GM21423 (cell line): ENCODE results near the gene LRRC46.
A peak's percentile ranks its signal among the peaks of the same experiment; 100 is the strongest.

Experiments
- ATAC-seq: cut with Tn5 transposase; IDR thresholded peaks from one replicate; pipeline ENCODE4 v1.9.1; 2021; ENCODE audit warnings: mild to moderate bottlenecking, moderate library complexity; ENCODE audit not compliant: unreplicated experiment

Gene LRRC46

DNA sequence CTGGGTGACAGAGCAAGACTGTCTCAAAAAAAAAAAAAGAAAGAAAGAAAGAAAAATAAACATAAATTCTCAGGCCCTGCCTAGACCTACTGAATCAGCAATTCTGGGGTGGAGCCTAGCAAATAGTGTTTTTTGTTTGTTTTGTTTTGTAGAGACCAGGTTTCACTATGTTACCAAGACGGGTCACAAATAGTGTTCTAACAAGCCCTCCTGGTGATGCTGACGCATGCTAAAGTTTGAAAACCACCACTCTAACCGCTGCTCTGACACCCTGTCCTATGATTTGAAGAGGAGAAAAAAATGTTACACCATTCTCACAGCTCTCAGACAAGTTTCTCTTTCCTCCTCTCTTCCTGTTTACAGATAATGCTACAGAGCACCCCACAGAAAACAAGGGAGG, 1.6 kb upstream of the LRRC46 start:
- ATAC-seq = no peak

DNA sequence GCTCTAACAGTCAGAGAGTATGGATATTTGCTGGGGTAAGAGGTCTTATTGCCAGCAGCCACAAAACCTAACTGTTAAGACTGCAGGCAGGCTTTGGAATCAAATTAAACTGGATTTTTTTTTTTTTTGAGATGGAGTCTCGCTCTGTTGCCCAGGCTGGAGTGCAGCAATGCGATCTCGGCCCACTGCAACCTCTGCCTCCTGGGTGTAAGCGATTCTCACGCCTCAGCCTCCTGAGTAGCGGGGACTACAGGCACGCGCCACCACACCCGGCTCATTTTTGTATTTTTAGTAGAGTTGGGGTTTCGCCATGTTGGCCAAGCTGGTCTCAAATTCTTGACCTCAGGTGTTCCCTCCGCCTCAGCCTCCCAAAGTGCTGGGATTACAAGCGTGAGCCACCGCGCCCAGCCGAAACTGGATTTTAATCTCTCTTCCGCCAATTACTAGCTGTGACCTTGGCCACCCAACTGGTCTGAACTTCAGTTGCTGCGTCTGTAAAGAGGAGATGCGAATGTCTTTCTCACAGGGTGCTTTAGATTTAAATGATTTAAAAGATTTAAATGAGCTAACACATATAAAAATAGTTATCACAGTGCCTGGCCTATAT, 971 bp upstream of the LRRC46 start:
- ATAC-seq = no peak

DNA sequence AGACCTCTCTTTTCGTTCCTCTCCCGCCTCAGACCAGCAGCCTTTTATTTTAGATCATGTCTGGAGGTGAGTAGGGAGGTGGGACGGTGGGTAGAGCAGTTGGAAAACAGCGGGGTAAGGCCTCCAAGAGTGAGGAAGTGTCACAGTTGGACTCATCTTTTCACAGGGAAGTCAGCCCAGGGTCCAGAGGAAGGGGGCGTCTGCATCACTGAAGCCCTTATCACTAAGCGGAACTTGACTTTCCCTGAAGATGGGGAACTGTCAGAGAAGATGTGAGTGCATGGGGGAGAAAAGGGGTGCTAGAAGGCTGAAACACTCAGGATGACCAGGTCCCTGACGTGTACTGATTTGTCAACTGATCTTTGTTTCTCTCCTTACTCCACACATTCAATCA, 461 bp downstream of the LRRC46 start:
- ATAC-seq = no peak

DNA sequence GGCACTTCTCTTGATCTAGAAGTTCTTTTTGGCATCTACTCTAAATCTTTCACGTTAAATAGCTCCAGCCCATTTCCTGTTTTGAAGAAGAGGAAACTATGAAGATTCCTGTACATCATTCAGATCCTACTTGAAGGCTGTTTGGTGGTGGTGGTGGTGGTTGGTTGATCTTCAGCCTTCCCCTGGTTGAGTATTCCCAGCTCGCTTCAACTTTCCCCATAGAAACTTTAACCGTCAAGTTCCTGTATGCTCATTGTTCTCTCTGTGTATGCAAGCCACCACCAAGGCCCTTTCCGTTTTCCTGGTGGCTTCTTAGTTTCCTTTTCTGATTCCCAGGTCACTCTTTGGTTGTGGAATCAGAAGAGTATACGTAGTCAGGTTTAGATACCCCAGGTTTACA, 3.3 kb downstream of the LRRC46 start:
- ATAC-seq = no peak

DNA sequence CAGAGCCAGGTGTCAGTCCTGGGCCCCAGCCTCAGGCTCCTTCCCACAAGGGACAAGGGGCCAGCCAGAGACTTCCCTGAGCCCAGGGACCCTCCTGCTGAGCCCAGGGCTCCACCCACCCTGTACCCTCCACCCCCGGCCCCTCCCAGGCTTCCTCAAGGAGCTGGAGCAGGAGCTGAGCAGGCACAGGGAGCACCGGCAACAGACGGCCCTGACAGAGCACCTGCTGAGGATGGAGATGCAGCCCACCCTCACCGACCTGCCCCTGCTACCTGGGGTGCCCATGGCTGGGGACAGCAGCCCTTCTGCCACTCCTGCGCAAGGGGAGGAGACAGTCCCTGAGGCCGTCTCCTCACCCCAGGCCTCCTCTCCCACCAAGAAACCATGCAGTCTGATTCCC, 5.1 kb downstream of the LRRC46 start:
- ATAC-seq = no peak

DNA sequence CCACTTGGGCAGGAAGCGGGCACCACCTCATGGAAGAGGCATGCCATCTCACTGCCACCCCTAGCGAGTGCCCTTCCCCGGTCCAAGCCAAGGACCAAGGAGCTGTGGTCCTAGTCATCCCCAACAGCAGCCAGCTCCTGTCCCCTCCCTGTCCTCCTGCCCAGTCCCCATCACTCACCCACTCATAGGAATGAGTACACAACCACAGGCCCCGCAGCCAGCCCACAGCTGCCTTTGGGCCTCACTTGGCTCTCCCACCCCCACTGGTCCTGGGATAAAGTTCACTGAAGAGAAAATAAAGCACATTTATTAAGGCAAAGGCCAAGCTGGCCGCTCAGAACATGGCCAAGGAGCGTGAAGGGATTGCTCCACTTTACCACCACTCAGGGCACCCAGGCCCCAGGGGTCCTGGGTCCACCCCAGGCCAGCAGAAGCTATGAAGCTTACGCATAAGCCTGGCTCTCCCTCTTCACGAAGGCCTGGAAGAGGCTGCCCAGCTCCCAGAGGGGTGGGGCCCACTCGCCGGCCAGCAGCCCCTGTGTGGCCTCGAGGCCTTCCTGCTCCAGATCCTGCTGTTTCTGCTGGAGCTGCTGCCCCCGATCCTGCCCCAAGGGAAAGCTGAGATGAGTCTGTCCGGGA, 6.0 kb downstream of the LRRC46 start:
- ATAC-seq = no peak

DNA sequence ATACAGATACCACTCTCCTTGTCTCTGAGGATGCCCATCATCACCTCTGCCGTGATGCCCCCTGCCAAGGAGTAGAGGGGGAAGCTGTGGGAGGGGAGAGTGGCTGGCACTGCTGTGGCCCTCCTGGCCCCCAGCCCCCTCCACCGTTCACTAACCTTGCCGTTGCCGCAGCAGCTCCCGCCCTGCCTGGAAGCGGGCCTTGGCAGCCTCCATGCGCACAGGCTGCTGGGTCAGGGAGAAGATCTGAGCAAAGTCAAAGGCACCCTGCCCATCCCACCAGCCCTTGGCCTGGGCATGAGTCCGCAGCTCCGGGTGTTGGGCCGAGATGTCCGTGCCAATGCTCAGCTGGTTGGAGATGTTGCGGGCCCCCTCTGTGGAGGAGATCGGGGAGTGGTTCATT, 7.2 kb downstream of the LRRC46 start:
- ATAC-seq = no peak

DNA sequence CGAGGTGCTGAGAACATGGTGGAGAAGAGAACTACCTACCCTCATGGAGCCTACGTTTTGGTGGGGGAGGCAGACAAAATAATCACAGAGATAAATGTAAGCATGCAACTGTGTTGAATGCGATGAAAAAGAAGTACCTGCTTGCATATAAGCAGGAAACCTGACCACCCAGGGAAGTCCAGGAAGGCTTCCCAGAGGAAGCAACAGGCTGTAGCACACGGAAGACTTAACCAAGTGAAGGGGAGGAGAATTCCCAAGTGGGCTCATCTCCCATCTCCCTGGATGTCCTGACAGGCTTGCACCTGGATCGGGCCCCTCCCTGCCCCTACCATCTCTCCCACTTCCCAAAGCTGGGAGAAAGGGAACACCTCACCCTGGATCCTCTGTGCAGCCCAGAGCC, 7.6 kb downstream of the LRRC46 start:
- no peak for ATAC-seq

DNA sequence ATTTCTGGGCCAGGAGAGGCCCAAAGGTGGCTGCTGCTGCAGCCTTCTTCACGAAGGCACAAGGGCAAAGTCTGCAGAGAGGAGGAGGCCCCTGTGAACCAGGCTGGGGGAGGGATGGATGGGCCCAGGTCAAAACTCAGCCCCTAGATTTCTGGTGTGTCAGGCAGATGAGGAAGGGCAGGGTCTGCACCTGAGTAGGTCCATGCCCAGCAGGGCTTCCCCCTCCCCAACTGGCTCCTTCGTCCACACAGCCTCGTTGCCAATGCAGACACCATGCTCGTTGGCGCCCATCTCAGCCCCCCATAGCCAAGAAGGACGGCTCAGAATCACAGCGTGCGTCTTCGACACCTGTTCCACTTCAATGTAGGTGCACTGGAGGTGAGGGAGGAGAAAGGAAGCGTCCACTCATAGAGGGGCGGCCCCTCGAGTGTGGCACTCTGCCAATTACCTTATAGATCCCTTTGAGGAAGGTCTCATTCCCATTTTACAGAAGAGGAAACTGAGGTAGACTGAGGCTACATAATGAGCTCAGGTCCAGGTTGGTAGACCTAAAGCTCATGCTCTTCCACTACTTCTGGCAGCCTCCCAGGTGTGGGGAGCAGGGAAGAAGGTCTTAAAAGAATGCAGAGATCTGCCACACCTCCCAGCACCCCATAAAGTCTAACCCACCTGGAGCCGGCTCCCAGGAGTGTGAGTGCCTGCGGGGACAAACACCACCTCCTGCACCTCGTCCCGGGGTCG, 8.7 kb downstream of the LRRC46 start:
- ATAC-seq = no peak

DNA sequence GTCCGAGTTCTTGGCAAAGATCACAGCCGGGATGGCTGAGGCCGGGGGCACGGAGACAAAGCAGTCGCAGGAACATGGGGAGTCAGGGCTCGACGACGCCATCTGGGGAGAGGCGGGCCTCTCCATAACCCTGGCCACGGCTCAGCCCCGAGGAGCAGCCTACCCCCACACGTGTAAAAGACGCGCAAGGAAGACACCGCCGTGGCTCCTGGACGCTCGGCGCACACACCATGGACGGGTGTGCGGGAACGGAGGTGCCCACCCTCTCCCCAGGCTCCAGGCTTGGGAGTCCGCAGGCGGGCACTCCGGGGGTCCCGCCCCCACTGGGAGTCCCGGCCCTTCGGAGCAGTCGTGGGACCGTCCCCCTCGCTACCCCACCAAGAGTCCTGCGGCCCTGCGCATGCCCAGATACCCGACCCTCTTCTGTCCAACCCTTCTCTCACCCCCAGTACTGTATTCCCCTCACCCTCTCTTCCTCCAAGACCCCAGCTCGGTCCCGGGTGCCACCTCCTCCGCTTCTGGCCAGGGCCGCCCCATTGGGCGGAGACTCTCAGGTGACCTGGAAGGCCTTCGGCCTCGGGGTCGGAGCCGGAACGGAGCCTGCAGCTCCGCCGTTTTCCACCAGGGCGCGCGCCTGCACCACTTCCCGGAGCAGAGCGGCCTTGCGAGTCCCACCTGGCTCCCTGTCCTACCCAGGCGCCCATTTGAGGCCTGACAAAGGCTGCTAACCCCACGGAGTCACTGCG, 9.4 kb downstream of the LRRC46 start, which contains the start of gene SCRN2:
SCRN2 (minus strand) TSS at position 532 of the 746 bp plus-strand sequence; CDS start at position 102, 430 bp downstream.
- ATAC-seq = peak; percentile 81

DNA sequence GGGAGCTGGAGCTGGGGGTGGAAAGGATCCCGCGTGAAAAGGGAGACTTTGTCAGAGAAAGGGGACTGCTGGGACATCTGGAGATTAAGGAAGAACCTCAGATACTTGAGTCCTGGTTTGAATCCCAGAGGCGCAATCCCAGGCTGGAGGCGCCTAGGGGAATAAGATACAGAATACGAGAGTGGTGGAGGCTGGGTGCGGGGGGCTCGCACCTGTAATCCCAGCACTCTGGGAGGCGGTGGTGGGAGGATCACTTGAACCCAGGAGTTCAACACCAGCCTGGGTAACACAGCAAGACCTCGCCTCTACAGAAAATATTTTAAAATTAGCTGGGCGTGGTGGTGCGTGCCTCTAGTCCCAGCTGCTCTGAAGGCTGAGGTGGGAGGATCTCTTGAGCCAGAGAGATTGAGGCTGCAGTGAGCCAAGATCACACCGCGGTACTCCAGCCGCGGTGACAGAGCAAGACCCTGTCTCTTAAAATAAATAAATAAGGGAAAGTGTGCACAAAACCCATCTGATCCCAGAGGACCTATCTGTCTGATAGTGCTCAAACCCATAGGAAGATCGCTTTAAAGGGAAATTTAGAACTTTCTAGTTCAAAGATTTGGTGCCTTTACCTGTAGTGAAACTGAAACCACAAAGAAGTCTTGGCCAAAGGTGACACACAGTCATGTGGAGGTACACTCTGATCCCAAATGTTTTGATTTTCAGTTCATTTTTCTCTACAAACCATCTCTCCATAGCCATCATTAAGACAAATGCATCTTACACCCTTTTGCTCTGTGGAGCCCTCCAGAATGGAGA, 10.2 kb downstream of the LRRC46 start:
- ATAC-seq = no peak

DNA sequence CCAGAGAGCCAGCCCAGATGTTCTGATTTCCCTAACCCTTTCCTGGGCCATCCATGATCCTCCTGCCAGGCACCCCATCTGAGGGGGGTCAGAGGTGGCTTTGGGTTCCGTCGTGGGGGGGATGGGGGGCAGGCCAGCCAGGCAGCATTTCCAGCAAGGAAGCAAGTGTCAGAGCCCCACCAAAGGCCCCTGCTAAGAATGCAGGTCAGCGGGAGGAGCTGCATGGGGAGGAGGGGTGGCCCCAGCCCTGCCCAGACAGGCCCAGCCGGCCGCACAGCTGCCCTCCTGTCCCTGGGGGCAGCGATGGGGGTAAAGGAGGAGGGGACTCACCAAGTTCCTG, 11.9 kb downstream of the LRRC46 start:
- ATAC-seq = no peak

DNA sequence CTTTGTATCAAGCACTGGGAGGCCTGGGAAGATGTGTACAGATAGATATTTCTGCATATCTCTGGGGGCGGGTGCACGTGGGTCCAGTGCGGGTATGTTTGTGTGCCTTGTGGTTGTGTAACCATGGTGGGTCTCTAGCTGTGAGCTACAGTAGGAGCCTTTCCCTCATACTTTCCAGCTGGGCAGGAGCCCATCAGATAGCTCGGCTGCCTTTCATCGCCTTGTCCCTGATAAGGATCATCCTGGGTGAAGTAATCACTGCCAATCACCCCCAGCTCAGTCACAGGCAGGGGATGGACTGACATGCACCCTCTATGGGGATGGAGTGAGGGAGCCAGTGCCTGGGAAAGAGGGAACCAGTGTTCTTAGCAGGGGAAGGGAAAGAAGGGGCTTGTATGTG, 12.8 kb downstream of the LRRC46 start:
- ATAC-seq = no peak

DNA sequence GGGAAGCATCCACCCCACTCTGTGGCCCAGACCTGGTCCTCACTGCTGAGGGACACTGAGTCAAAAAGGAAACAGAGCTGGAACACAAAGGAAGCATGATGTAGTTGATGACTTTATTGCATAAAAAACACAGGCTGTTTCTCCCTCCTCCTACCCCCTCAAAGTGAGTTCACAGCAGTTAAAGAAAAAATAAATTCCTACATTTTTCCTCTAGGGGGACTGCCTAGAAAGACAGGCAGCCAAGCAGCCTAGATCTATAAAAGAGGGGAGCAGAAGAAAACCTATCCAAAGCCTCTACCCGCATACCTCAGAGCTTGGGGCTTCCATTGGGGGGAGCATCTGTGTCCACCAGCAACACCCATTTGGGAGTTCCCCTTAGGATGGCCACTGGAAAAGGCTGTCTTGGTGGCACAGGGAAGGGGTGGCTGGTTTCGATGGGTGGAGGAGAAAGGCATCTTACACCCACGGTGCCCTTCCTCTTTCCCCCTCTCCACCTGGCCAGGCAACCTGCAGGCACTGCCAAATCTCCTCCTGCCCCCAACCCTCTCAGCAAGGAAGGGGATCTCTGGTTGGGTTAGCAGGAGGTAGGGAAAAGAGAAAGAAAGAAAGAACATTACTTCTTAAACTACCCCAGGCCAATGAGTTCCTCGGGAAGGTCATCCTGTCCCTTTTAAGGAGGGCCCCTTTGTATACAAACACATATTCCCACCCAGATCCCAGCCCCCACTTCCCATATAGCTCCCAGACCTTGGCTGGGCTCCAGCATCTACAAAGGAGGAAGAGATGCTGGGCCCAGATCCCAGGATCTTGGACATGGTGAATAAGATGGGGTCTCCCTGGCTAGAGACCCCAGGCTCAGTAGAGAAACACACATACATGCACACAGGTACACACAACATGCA, 13.6 kb downstream of the LRRC46 start:
- ATAC-seq = no peak

DNA sequence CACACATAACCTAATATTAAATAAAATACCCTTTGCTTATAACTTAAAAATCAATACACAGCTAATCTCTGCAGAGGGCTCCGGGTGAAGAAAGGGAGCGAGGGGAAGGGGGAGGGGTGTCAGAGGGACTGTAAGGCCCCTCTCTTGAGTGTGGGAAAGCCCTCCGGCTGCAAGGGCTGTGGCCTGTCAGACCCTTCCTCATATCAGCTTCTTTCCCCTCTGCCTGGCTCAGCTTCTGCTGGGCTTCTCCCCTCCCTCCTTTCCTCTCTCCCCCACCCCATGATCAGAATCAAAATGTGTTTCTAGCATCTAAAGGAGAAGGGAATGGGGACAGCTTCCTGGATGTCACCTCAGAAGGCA, 14.2 kb downstream of the LRRC46 start:
- no peak for ATAC-seq

DNA sequence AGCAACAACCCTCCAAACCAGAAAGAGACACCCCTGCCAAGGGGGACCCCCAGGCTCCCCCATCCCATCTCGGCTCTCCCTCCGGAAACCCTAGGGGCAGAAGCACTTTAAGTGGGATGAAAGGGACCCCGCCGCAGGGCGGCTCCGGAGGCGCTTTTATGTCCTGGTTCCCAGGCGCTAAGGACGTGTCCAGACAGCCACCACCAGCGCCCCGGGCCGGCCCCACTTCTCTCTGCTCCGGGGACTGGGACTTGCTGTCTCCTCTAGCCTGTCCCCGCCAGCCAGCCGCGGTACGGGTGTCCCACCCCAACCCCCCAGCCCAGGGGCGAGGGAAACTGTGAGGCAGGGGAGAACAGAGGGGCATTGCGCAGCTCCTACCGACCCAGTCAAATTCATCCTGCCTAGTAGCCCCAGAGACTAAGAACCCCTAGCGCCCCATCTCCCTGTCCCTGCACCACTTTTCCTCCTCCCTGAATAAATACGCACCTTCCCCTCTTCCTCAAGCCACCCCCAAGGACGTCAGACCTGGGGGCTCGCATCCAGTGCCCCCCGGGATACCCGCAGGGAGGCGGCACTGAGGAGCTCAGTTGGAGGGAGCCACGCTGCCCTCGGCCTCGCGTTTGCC, 15.4 kb downstream of the LRRC46 start:
- no peak for ATAC-seq

DNA sequence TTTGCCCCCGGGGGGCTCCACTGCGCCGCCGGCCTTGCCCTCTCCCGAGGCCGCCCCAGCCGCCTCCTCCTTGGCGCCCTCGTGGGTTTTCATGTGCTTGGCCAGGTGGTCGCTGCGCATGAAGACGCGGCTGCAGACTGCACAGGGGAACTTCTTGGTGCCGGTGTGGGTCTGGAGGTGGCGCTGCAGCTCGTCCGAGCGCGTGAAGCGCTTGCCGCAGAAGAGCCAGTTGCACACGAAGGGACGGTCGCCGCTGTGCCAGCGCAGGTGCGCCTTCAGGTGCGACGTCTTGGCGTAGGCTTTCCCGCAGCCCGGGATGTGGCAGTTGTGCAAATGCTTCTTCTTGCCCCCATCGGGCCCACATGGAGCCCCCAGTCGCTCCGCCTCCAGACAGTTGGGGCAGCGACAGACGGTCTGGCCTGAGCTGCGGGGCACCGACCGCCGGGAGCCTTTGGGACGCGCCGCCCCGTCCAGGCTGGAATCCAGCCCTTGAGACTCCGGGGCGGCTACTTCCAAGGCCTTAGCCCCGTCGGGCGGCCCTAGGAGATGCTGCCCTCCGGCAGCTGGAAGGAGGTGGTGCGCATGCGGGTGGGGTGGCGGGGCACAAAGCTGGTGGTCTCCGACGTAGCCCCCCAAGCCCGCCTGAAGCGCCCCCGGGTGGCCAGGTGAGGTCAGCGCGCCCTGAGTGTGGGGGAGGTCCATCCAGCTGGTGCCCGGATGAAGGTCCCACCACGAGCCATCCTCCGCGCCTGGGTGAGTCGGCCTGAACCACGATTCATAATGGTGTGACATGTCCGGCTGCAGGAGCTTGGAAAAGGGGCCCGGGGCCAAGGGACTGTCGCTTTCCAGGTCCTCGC, 16.1 kb downstream of the LRRC46 start:
- no peak for ATAC-seq

DNA sequence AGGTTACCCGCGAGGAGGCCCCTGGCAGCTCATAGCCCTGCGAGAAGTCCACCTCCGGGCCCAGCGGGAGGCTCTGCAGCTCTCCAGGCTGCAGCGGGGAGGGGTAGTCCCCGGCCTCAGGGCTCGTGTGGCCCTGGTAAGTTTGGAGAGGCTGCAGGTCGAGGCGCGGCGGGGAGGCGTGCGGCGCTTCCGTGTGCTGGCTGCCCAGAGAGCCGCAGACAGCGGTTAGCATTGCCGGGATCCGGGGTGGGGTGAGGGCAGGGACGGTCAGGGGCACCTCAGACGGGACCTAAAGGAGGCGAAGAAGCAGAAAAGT, 16.7 kb downstream of the LRRC46 start:
- ATAC-seq = no peak

DNA sequence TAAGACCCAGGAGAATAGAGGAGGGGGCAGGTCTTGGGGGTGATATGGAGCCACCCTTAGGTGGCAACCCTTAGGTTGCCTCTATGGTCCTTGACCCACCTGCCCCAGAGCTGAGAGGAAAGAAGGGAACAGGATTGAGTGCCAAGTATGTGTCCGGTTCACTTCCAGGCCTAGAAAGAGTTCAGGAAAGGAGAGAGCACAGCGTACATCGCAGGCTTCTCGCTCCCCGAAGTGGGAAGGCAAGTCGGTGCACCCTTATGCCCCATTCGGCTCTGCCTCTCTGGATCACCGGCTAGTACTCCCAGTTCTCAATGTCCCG, 18.9 kb downstream of the LRRC46 start:
- ATAC-seq = no peak
